Amygdala (tissue), 56 donors: ENCODE results near the gene EEF1E1.
"Not testable (repeated sequence)": the region's sequence is repeated elsewhere in the genome, so short reads cannot be mapped to it uniquely, and the experiment has no call there.

ENCODE experiments used
- DNase-seq, 56 donors: peaks; one replicate each; lab custom pipeline; 2025; lab: John Stamatoyannopoulos, UW

EEF1E1 gene

GRCh38 chr6:8064638-8065518 is 37.5 kb downstream of the EEF1E1 start:
- DNase-seq, result no peak

DNA sequence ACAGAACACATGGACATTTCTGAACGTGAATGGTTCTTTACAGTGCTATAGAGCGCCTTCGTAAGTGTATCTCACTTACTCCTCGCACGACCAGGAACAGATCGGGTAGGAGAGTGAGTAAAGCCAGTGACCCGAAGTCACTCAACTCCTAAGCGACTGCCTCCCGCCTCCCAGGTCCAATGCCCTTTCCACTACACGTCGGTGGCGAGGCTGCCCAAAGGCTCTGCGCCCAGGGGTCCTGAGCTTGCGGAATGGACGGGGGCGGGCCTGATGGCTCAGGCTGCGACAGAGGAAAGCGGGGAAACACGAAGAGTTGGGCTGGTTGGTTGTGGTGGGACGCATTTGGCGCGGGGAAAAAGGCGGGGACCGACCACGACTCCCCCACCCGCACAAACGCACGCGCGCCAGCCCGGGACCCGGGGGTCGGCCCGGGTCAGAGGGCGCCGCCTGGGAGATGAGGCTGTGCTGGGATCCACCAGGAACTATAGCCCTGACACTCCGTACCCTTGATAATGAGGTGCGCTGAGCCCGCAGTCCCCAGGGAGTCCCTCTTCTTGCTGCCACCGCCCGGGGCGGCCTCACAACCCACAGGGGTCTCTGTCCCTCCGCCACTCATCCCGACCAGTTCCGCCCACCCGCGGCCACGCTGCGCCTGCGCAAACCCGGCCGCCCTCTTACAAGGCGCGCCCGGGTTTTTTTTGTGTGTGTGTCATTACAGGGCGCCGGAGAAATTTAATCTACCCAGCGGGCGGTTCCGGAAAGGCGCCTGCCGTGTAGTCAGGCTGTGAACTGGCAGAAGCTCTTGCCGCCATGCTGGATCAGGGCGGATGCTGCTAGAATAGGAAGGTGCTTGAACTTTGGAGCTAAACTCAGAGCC is 38.3 kb downstream of the EEF1E1 start, which contains the start of gene BLOC1S5:
TSS of gene BLOC1S5 (minus strand) at position 629 of the 877 bp plus-strand sequence. CDS start at position 616, 13 bp downstream.
- DNase-seq, result peak; percentile 35 to 96 (median 91)

- no peak for DNase-seq
Observed at GRCh38 chr6:8061736-8062135, 40.6 kb downstream of the EEF1E1 start.

- no peak for DNase-seq
Observed at GRCh38 chr6:8060346-8060745, 42.0 kb downstream of the EEF1E1 start.

DNA sequence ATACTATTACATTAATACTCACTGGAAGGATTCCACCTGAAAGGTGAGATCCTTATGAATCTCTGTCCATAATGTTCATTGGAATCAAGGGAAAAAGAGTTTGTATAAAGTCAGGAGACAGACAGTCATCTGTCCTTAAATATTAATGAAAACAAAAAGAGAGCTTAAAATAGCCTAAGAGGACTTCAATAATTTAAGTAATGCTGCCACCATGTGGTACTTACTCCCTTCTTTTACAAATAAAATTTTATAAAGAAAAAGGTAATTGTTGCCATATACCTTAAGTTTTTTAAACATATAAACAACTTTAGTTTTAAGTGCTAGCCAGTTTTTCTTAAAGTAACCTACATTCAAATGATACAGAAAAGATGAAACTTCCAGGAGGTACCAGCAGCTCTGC is 43.2 kb downstream of the EEF1E1 start:
- DNase-seq, result no peak

GRCh38 chr6:8057793-8058192 is 44.6 kb downstream of the EEF1E1 start:
- DNase-seq, result no peak

- DNase-seq, result no peak
Observed at GRCh38 chr6:8057263-8057662, 45.1 kb downstream of the EEF1E1 start.

DNA sequence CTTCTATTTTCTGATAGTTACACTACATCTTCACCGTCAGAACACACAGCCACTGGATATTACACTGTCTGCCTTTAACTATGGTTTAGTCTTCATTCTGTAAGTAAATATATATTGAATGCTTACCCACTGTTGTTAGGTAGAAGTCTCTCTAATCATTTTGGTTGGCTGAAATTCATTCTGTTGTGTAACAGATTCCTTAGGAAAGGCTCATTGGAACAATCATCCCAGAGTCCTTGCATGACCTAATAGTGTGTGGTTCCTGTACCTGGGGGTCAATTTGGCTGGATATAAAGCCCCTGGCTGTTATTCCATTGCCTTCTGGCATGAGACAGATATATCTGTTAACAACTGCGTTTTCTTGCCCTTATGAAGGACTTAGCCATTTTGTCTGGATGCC is 48.1 kb downstream of the EEF1E1 start:
- DNase-seq, result no peak

- DNase-seq, result no peak
Observed at GRCh38 chr6:8047541-8048292, 54.6 kb downstream of the EEF1E1 start.

- not testable (repeated sequence) for DNase-seq
Observed at GRCh38 chr6:8045769-8046168, 56.6 kb downstream of the EEF1E1 start.

DNA sequence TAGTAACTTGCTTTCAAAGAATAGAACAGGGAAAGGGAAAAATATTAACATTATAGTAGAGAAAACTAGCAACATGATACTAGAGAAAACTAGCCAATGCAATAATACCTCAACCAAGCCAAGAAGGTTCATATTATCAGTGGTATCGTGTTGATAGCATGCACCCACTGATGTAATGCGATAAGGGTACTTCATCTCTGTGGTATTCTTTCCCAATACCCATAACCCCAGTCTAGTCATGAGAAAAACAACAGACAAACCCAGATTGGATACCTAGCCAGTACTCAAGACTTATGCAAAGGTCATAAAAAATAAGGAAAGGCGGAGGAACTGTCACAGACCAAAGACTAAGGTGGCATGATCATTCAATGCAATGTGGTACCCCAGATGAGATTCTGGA is 59.1 kb downstream of the EEF1E1 start:
- DNase-seq, result no peak

DNA sequence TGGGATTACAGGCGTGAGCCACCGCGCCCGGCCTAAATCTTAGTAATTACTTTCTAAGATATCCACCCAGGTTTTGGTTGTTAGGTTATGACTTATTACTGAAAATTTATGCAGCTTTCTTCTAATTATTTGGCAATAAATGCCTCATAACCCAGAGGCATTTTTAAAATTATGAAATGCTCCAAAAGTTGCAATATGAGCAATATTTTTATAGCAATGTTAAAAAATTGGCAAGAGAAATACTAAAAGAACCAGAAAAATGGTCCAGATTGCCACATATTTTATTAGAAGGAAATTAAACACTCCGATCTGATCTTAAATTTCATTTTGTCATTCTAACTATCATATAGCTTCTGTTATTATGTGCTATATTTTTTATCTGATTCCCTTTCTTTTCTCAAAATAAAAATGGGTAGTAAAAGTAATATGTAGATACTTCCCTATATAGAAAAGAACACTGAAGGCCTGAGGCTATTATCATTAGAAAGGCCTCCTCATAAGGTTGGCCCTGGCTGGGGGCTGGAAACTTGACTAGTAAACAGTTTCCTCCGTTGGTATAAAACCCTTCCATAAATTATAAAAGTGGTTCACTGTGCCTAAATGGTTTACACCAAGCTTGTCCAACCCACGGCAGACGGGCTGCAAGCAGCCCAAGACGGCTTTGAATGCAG is 60.3 kb downstream of the EEF1E1 start:
- DNase-seq, result no peak

- DNase-seq, result not testable (repeated sequence)
Observed at GRCh38 chr6:8034107-8034506, 68.2 kb downstream of the EEF1E1 start.

DNA sequence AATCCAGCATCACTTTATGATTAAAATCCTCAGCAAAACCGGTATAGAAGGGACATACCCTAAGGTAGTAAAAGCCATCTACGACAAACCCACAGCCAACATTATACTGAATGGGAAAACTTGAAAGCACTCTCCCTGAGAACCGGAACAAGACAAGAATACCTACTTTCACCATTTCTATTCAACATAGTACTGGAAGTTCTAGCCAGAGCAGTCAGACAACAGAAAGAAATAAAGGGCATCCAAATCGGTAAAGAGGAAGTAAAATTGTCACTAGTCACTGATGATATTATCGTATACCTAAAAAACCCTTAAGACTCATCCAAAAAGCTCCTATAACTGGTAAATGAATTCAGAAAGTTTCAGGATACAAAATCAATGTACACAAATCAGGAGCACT is 71.4 kb downstream of the EEF1E1 start:
- no peak for DNase-seq
